ENCODE measurements around the gene DHX8.

Gene DHX8

DNA sequence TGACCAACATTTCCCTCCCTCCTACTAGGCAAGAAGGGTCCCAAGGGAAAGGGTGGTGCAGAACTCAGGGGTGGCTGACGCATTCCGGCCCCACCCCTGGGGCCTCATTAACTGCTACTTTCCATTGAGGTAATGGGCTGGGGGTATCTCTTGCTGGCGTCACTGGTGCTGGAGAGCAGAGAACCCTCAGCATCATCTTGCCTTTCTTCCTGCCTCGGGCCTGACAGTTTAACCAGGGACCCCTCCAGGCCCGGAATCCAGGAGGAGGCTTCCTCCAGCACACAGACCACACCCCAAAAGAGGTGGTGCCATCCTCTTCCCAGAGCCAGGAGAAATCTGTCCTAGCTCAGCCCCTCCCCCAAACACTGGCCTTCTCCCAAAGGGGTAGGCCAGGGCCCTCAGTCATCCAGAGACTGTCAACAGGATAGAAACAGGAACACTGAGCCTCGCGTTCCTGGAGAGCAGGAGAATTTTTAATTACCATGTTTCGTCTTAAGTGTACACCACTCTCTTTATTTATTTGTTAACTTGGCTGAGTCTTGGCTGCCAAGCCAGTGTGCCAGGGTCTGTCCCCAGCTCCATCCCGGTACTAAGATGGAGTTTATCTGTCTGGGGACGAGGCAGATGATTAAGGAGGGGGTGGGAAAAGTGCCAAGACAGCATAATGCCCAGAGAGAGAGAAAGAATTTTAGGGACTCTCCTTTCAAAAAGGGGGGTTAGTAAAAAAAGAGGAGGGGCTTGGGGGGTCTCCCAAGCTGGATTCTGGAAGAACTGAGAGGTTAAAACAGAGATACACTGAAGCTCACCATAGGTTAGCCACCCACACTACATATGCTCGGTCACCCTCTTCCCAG, 57.3 kb downstream of the DHX8 start:
- Histone ChIP-seq H3K9ac (ENCODE audit: low read depth, low read length) (peak overlapping the region; percentile 6; the same call in 1 of the 2 replicates), H3K9me3 (ENCODE audit: control insufficient read depth, insufficient read depth, low read length) (no peaks in the 10 kb centered on the region), H3K4me1 (ENCODE audit: insufficient read depth, low read length) (peaks cover 53% of the 10 kb centered on the region), H3K36me3 (ENCODE audit: insufficient read depth, low read length) (no peaks in the 10 kb centered on the region; the same call in none of the 2 replicates)

DNA sequence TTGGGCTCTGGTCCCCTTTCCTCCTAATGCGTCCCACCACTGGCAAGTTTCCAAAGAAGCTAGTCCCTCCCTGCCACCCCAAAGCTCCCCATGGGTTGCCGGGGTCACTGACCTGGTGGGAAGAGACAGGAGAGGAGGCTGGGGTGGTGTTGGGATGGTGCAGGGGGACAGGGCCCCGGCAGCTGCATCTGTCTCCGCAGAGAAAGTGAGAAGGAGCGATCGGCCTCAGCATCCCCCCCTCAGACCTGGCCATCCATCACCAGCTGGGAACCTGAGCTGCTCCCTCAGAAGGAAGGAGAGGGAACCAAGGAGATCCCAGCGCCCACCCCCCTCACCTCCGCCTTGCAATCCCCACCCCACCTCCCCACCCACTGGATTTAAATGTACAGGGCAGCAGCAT, 59.1 kb downstream of the DHX8 start:
- peaks cover 55% of the 10 kb centered on the region for H3K4me1 ChIP-seq (ENCODE audit: insufficient read depth, low read length)
- no peaks in the 10 kb centered on the region; the same call in none of the 2 replicates for H3K36me3 ChIP-seq (ENCODE audit: insufficient read depth, low read length)
- H3K9ac ChIP-seq (ENCODE audit: low read depth, low read length) = peak overlapping the region; percentile 13; the same call in 1 of the 2 replicates
- H3K9me3 ChIP-seq (ENCODE audit: control insufficient read depth, insufficient read depth, low read length) = no peaks in the 10 kb centered on the region

DNA sequence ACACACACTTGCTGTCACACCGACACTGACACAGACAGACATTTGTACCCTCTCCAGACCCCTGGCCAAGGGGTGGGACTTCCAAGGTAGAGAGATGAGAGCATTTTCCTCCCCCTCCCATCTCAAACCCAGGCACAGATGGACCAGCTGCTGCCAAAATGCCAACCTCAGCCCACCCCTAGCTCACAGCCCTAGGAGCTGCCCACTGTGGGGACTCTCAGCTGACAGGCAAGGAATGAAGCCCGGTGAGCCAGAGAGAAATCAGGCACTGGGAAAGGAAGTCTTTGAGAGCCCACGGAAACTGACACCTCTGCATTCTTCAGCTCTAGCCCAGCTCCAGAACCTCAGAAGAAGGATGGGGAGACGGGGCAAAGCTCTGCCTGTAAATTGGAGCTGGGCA, 59.5 kb downstream of the DHX8 start:
- peaks cover 56% of the 10 kb centered on the region for H3K4me1 ChIP-seq (ENCODE audit: insufficient read depth, low read length)
- no peaks in the 10 kb centered on the region; the same call in none of the 2 replicates for H3K36me3 ChIP-seq (ENCODE audit: insufficient read depth, low read length)
- H3K9ac ChIP-seq (ENCODE audit: low read depth, low read length) = peak overlapping the region; percentile 92; the same call in 1 of the 2 replicates
- no peaks in the 10 kb centered on the region for H3K9me3 ChIP-seq (ENCODE audit: control insufficient read depth, insufficient read depth, low read length)

DNA sequence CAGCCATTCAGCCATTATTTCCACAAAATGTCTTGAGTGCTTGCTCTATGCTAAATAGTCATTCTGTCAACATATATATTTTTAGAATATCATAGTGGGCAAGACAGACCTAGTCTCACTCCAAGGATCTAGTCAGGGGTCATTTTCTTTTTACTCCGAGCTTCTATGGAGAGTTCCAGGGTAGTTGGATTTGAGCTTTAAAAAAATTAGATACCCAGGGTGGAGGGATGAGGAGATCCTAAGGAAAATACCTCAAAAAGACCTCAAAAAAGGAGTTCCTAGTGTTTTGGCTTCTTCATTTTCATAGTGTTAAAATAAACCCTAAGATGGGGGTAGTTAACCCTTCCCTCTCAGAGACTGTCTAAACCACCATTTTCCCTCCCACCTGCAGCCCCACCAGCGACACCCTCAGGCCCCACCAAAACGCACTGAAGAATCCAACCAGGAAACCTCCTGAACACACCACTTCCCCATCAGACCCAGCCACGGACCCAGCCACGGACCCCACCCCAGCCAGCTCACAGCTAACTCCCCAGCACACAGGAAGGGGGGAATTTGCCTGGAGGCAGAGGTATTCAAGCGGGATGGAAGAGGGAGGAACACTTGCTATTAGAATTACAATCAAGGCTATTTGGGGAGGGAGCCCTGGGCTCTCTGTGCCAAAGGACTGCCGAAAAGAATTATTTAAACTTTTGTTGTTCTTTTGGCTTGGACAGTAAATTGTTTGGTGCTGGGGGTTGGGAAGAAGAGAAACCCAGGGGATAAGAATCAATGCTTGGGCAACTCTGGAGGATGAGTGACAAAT, 60.2 kb downstream of the DHX8 start:
- Histone ChIP-seq H3K9me3 (ENCODE audit: control insufficient read depth, insufficient read depth, low read length) (no peaks in the 10 kb centered on the region), H3K4me1 (ENCODE audit: insufficient read depth, low read length) (peaks cover 57% of the 10 kb centered on the region), H3K9ac (ENCODE audit: low read depth, low read length) (peak overlapping the region; percentile 92), H3K36me3 (ENCODE audit: insufficient read depth, low read length) (no peaks in the 10 kb centered on the region; the same call in none of the 2 replicates)

DNA sequence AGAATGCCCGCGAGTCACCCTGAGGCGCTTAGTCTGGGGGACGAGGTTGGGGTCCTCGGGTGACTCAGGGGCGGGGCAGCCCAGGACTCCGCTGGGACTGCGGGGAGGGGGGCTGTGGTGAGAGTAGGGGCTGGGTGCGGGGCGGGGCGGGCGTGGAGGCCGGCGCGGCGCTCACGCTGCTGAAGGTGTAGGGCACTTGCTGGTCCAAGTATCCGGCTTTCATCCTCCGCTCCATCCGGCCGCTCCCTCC, 61.5 kb downstream of the DHX8 start:
- Histone ChIP-seq H3K36me3 (ENCODE audit: insufficient read depth, low read length) (no peaks in the 10 kb centered on the region; the same call in none of the 2 replicates), H3K9ac (ENCODE audit: low read depth, low read length) (peak overlapping the region; percentile 92), H3K9me3 (ENCODE audit: control insufficient read depth, insufficient read depth, low read length) (no peaks in the 10 kb centered on the region), H3K4me1 (ENCODE audit: insufficient read depth, low read length) (peaks cover 61% of the 10 kb centered on the region)

DNA sequence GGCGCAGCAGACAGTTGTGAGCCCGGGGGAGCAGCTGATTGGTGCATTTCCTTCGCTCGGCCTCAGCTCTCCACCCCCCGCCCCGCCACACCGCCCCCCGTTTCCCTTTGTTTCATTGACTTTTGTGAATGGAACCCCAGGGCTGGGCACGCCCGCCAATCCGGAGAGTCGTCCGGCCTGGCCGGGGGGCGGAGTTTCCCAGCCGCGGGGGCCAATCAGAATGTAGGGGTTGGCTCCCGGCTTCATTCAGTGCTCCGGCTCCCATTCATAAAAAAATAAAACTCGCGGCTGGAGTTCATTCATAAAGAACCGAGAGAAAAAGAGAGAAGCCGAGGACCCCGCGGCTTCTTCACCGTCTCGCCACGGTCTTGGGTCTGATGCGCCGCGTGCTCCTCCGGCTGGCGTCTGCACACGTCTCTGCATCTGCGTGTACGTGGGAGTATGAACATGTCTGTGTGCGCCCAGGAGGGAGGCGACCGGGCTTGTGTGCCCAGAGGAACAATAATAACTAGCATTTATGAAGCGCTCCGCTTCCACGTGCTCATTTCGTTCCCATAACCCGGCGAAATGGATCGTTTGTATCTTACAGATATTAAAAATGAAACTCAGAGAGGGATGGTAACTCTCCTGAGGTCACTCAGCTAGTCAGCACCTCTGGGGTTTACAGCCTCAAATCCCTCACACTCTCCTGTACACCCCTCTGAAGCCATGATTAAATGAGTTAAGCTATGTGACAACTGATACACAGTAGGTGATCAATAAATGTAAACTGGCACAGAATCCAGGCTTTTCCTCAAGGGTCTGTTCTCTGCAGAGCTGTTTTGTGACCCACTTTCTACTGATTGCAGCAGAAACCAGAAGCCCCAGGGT, 62.8 kb downstream of the DHX8 start, which contains the start of gene ETV4:
Gene ETV4, minus strand, starts transcription at position 22 of the 870 bp plus-strand sequence. CDS start 723 bp downstream, outside the sequence.
- Histone ChIP-seq H3K36me3 (ENCODE audit: insufficient read depth, low read length) (no peaks in the 10 kb centered on the region; the same call in none of the 2 replicates), H3K9ac (ENCODE audit: low read depth, low read length) (peak within 1 kb of the TSS; percentile 92), H3K9me3 (ENCODE audit: control insufficient read depth, insufficient read depth, low read length) (no peaks in the 10 kb centered on the region), H3K4me1 (ENCODE audit: insufficient read depth, low read length) (peaks cover 49% of the 10 kb centered on the region)

DNA sequence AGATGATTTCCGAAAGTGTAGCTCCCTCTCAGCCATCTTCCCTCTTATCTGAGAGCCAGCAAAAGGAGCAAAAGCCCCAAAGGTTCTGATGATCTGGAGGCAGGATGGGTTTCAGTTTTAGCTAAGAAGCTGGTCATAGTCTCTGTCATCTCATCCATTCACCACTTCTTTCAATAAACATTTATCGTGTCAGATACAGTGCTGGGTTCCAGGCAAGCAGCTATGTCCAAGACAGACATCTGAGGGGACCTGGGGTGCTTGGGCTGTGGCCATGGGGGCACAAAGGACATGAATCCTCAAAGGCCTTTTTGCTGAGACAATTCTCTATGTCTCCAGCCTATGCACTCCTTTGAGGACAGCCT, 63.4 kb downstream of the DHX8 start:
- Histone ChIP-seq H3K9ac (ENCODE audit: low read depth, low read length) (peak overlapping the region; percentile 92), H3K36me3 (ENCODE audit: insufficient read depth, low read length) (no peaks in the 10 kb centered on the region; the same call in 1 of the 2 replicates), H3K4me1 (ENCODE audit: insufficient read depth, low read length) (peaks cover 45% of the 10 kb centered on the region), H3K9me3 (ENCODE audit: control insufficient read depth, insufficient read depth, low read length) (no peaks in the 10 kb centered on the region)

DNA sequence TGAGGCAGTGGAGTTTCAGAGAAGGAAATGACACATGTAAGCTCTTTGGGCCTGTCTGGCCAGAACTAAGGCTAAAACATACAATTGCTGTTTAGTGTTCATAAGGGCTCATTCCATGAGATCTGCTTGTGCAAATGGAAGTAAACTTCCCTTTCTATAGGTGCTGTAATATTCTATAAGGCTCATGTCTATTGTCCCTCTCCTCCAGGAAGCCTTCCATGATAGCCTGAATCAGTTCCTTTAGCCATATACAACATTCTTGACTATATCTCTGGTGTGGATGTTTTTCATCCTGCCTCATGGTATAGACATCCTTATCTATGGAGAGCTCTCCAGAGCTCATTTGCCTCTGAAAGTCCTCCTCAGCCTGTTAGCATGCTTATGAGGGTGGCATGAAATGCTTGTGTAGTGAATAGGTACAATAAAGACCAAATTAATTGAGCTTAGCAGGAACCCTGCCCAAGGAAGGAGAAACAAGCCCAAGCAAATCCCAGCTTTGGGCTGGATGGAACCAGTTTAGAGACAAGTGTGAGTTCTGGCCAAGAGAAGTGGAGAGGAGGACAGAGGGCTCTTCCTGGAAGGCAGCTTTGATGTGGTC, 64.0 kb downstream of the DHX8 start:
- Histone ChIP-seq H3K4me1 (ENCODE audit: insufficient read depth, low read length) (peaks cover 43% of the 10 kb centered on the region), H3K36me3 (ENCODE audit: insufficient read depth, low read length) (no peaks in the 10 kb centered on the region), H3K9me3 (ENCODE audit: control insufficient read depth, insufficient read depth, low read length) (no peaks in the 10 kb centered on the region)

DNA sequence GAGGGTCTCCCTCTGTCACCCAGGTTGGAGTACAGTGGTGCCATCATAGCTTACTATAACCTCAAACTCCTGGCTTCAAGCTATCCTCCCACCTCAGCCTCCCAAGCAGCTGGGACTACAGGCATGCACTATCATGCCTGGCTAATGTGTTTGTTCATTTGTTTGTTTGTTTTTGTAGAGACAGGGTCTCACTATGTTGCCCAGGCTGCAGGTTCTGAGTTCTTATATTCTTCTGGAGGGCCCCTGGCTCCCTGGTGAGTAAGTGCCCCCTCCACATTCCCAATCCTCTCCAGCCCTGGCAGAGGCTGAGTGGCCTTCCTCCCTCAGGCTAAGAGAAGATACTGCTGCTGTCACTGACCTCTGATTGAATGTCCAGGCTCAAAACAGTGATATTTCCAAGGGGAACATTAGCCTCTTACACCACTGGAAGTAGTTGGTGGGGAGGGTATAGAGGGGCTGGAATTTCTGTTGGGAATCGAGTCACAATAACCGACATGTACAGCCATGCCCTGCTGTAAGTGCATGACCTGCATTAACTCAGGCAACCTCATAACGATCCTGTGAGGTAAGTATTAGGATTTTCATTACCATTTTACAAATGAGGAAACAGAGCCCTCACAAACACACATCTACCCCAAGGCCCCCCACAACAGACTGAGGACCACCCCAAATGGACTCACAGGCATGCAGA, 65.1 kb downstream of the DHX8 start:
- Histone ChIP-seq H3K36me3 (ENCODE audit: insufficient read depth, low read length) (no peaks in the 10 kb centered on the region), H3K4me1 (ENCODE audit: insufficient read depth, low read length) (peaks cover 40% of the 10 kb centered on the region), H3K9me3 (ENCODE audit: control insufficient read depth, insufficient read depth, low read length) (no peaks in the 10 kb centered on the region), H3K9ac (ENCODE audit: low read depth, low read length) (no peak overlapping the region)

More for the DNA sequence above, 64.0 kb downstream of the DHX8 start:
- H3K9ac ChIP-seq (ENCODE audit: low read depth, low read length) = no peak overlapping the region

DNA sequence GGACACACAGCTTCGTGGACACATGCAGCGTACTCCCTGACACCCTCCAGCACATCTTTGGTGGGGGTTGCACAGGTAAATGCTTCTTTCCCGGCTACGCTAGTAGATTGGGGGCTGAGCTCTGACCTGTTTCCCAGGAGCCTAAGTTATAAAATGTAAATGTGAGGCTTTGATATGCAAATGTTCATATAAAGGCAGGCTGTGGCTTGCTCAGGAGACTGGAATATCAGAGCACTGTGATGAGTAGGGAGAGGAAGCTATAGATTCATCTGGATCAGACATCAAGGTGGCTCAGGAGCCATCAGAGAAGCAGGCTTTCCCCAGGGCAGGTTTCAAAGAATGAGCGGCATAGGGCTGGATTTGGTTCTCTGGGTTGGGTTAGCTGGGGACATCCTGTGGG, 65.7 kb downstream of the DHX8 start:
- no peak overlapping the region for H3K9ac ChIP-seq (ENCODE audit: low read depth, low read length)
- no peaks in the 10 kb centered on the region for H3K36me3 ChIP-seq (ENCODE audit: insufficient read depth, low read length)
- H3K9me3 ChIP-seq (ENCODE audit: control insufficient read depth, insufficient read depth, low read length) = no peaks in the 10 kb centered on the region
- H3K4me1 ChIP-seq (ENCODE audit: insufficient read depth, low read length) = peaks cover 45% of the 10 kb centered on the region

DNA sequence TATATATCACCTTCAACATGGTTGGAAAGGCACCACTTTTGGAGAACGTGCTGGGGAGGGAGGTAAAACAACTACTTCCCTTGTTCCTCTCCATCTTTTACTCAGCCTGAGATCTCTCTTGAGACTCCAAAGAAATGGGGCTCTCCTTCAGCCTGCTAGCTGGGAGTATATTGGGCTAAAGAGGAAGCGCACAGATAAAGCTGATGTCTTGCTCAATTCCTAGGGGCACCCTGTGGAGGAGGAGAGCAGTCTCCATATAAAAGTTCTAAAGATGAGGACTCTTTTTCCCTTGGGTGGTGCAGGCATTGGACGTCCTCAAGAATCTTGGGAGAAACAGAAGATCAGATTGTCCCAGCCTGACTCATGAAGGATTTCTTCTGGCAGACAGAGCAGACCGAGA, 67.0 kb downstream of the DHX8 start:
- H3K4me1 ChIP-seq (ENCODE audit: insufficient read depth, low read length) = peaks cover 51% of the 10 kb centered on the region
- no peak overlapping the region for H3K9ac ChIP-seq (ENCODE audit: low read depth, low read length)
- H3K36me3 ChIP-seq (ENCODE audit: insufficient read depth, low read length) = no peaks in the 10 kb centered on the region
- no peaks in the 10 kb centered on the region for H3K9me3 ChIP-seq (ENCODE audit: control insufficient read depth, insufficient read depth, low read length)

DNA sequence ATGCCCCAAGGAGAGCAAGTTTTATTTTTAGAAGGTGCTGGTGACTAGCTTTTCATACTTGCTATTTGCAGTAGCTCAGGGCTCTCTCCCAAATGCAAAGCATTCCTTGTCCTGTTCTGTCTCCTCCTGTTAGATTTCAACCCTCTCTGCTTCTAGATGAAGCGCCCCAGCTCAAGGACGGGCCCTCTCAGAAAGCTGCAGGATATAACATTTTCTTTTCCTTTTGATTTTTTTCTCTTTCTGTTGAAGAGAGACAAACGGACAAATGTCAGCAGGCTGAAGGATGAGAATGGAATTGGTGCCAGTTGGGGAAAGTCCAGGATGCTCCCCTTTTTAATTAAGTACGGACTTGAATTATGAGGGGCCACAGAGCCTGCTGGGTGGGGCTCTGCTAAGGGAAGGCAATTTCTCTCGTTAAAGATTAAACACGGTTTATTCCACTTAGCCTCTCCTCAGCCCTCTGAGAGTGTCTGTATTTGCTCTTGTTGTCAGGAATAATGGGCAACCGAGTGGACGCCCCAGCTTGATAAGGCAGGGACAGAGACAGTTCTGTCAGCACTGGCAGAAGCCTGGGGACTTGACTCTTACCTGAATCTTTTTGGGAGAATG, 68.6 kb downstream of the DHX8 start:
- no peaks in the 10 kb centered on the region for H3K36me3 ChIP-seq (ENCODE audit: insufficient read depth, low read length)
- no peak overlapping the region for H3K9ac ChIP-seq (ENCODE audit: low read depth, low read length)
- peaks cover 44% of the 10 kb centered on the region for H3K4me1 ChIP-seq (ENCODE audit: insufficient read depth, low read length)
- H3K9me3 ChIP-seq (ENCODE audit: control insufficient read depth, insufficient read depth, low read length) = no peaks in the 10 kb centered on the region

DNA sequence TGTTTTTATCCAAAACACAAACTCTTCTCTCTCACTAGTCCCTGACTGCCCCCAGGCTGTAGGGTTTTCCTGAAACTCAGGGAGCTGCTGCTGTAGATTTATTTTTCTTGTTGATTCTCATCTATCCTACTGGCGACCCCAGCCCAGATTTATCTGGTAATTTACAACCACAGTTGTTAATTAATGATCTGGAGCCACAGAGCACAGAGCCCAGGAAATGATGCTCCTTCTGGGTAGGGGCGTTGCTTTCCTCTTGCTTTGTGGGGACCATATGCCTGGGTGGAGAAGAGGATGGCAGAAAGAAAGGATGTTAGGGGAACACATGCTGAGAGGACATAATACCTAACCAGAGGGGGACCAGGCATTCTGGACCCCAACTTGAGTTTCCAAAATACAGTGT, 69.8 kb downstream of the DHX8 start:
- H3K9ac ChIP-seq (ENCODE audit: low read depth, low read length) = no peak overlapping the region

More for the DNA sequence above, 69.8 kb downstream of the DHX8 start:
- H3K4me1 ChIP-seq (ENCODE audit: insufficient read depth, low read length) = peaks cover 37% of the 10 kb centered on the region
- no peaks in the 10 kb centered on the region for H3K9me3 ChIP-seq (ENCODE audit: control insufficient read depth, insufficient read depth, low read length)
- no peaks in the 10 kb centered on the region for H3K36me3 ChIP-seq (ENCODE audit: insufficient read depth, low read length)
